Measurements from ENCODE around the gene DAAM1.

DAAM1 gene

GRCh38 chr14:59346329-59346728, 157.9 kb downstream of the DAAM1 start:
- DNase-seq: no peak

- no peak for DNase-seq
These were observed 158.5 kb downstream of the DAAM1 start for GRCh38 chr14:59346796-59347510.

- DNase-seq: no peak
These were observed 159.0 kb downstream of the DAAM1 start for GRCh38 chr14:59347511-59347900.

GRCh38 chr14:59347915-59348314, 159.4 kb downstream of the DAAM1 start:
- DNase-seq: no peak

- no peak for DNase-seq
These were observed 160.8 kb downstream of the DAAM1 start for GRCh38 chr14:59349258-59349701.

GRCh38 chr14:59352961-59353360, 164.5 kb downstream of the DAAM1 start:
- DNase-seq: no peak

- no peak for DNase-seq
These were observed 166.2 kb downstream of the DAAM1 start for GRCh38 chr14:59354666-59355065.

- no peak for DNase-seq
These were observed 166.6 kb downstream of the DAAM1 start for GRCh38 chr14:59355091-59355490.

- no peak for DNase-seq
These were observed 167.8 kb downstream of the DAAM1 start for GRCh38 chr14:59356312-59356711.

- DNase-seq: no peak
These were observed 168.3 kb downstream of the DAAM1 start for GRCh38 chr14:59356767-59357166.

- no peak for DNase-seq
These were observed 169.6 kb downstream of the DAAM1 start for GRCh38 chr14:59358102-59358501.

GRCh38 chr14:59358784-59359183, 170.3 kb downstream of the DAAM1 start:
- no peak for DNase-seq

- peak; percentile 8 for DNase-seq
These were observed 171.1 kb downstream of the DAAM1 start for GRCh38 chr14:59359431-59360124.

- no peak for DNase-seq
These were observed 171.8 kb downstream of the DAAM1 start for GRCh38 chr14:59360233-59360632.

GRCh38 chr14:59360923-59361794, 172.7 kb downstream of the DAAM1 start:
- peak; percentile 85 for DNase-seq

- DNase-seq: no peak
These were observed 174.0 kb downstream of the DAAM1 start for GRCh38 chr14:59362513-59362912.

- DNase-seq: no peak
These were observed 175.2 kb downstream of the DAAM1 start for GRCh38 chr14:59363531-59364226.

- no peak for DNase-seq
These were observed 181.8 kb downstream of the DAAM1 start for GRCh38 chr14:59370158-59370742.

- no peak for DNase-seq
These were observed 183.3 kb downstream of the DAAM1 start for GRCh38 chr14:59371771-59372170.

GRCh38 chr14:59374048-59374447, 185.6 kb downstream of the DAAM1 start:
- no peak for DNase-seq

- DNase-seq: no peak
These were observed 188.2 kb downstream of the DAAM1 start for GRCh38 chr14:59376686-59377085.

- DNase-seq: no peak
These were observed 189.0 kb downstream of the DAAM1 start for GRCh38 chr14:59377491-59377890.

Data from DMS 273 treated with DMSO at 0.1 percent for 48 hours (cell line).